Measurements from ENCODE around the gene HPDL.

DNA sequence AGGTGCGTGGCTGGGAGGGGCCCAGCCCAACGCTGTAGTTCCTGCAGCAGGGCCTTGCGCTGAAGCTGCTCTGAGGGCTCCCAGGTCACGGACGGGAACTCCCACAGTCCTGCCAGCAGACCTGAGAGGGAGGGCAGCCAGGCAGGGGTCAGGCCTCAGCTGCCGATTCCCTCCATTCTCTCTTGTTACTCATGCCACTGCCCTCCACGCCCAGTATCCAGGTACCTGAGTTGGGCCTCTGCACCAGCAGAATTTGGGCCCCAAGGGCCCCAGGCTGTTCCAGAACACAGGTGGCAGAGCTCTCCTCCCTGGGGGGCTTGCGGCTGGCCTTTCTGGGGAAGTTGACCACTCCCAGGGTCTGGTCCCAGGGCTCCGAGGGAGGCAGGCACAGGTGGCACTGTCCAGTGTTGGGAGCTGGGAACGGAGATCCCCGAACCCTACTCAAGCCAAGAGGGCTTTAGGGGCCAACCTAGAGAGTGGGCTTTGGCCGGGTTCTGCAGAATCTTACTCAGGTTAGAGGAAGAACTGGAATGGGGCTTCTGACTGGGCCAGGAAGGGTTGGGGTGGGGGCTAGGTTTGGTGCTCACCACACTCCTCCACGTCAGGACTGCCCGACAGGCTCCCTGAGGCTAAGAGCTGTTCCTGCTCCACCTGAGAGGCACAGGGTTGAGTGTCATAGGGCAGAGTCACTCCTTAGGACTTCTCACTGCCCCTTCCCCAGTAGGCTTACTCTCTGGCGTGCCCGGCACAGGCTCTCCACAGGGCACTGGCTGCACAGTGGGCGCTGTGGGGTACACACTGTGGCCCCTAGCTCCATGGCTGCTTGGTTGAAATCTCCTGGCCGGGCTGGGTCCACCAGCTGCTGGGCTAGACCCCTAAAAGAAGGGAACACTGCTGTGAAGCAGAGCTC, 5.0 kb downstream of the HPDL start:
- TF ChIP-seq POLR2A (IDR thresholded peaks at IDR 0.05) (no peak), EP300 (IDR thresholded peaks at IDR 0.05) (no peak)
- TF ChIP-seq, protein P1, sequence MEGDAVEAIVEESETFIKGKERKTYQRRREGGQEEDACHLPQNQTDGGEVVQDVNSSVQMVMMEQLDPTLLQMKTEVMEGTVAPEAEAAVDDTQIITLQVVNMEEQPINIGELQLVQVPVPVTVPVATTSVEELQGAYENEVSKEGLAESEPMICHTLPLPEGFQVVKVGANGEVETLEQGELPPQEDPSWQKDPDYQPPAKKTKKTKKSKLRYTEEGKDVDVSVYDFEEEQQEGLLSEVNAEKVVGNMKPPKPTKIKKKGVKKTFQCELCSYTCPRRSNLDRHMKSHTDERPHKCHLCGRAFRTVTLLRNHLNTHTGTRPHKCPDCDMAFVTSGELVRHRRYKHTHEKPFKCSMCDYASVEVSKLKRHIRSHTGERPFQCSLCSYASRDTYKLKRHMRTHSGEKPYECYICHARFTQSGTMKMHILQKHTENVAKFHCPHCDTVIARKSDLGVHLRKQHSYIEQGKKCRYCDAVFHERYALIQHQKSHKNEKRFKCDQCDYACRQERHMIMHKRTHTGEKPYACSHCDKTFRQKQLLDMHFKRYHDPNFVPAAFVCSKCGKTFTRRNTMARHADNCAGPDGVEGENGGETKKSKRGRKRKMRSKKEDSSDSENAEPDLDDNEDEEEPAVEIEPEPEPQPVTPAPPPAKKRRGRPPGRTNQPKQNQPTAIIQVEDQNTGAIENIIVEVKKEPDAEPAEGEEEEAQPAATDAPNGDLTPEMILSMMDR (IDR thresholded peaks at IDR 0.05) = no peak
